ENCODE results near the gene MESD. TPM values are rescaled to one million over a fixed set of nuclear protein-coding genes. Genes with fewer than 3 reads are reported as not detected.
A peak's percentile ranks its signal among the peaks of the same experiment; 100 is the strongest.

The MESD gene
- total and polyA plus RNA-seq, 12 donors, result 13.2 to 56.1 (median 25.6) TPM

DNA sequence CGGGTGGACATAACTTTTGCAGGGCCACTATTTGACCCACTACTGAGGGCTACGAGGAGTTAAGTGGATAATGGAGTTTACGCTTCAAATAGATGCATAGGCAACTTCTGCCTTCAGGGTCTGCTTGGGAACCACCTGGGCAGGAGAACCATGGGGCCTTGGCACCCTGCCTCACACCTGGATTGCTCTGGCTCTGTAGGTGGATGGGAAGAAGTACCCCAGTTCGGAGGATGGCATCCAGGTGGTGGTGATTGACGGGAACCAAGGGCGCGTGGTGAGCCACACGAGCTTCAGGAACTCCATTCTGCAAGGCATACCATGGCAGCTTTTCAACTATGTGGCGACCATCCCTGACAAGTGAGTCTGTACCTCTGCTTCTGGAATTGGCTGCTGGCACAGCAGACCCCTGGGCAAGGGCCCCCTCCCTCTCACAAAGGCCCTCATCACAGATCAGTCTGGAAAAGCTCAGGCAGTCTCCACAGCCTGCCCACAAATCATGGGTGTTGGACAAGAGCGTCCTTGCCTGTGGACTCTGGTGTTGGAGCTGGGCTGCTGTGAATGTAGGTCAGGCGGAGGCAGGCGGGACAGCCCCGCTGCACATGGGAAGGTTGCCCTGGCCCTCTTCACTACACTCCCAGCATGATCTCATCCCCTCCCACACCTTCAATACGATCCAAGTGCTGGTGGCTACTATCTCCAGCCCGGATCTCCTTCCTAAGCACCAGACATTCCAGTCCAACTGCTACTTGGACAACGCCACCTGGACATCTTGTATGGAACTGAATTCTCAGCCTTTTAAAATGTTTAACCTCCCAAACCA lies 46.7 kb downstream of the MESD start:
- Histone ChIP-seq H3K4me3 (no peak overlapping the region), H3K27me3 (no peaks in the 10 kb centered on the region), H3K27ac (no peak overlapping the region), H3K36me3 (replicated peaks in 1 of 2) (peaks cover 0 to 34% of the 10 kb centered on the region in 2 donors), H3K4me1 (replicated peaks in 1 of 2) (no peaks in the 10 kb centered on the region), H3K9me3 (replicated peaks in 1 of 3) (no peaks in the 10 kb centered on the region)
- intact Hi-C loops (cut with DNase I), result no loop called here
- peak in 2 of 7 donors; percentile 15 to 23 for DNase-seq
- WGBS, 4 donors, result 86 to 95% (median 91%) methylated on average over 10 to 16 of the region's 16 CpGs
- no peak for TF ChIP-seq POLR2A (IDR thresholded peaks at IDR 0.05)
- TF ChIP-seq, protein P1, sequence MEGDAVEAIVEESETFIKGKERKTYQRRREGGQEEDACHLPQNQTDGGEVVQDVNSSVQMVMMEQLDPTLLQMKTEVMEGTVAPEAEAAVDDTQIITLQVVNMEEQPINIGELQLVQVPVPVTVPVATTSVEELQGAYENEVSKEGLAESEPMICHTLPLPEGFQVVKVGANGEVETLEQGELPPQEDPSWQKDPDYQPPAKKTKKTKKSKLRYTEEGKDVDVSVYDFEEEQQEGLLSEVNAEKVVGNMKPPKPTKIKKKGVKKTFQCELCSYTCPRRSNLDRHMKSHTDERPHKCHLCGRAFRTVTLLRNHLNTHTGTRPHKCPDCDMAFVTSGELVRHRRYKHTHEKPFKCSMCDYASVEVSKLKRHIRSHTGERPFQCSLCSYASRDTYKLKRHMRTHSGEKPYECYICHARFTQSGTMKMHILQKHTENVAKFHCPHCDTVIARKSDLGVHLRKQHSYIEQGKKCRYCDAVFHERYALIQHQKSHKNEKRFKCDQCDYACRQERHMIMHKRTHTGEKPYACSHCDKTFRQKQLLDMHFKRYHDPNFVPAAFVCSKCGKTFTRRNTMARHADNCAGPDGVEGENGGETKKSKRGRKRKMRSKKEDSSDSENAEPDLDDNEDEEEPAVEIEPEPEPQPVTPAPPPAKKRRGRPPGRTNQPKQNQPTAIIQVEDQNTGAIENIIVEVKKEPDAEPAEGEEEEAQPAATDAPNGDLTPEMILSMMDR (IDR thresholded peaks at IDR 0.05), result no peak

DNA sequence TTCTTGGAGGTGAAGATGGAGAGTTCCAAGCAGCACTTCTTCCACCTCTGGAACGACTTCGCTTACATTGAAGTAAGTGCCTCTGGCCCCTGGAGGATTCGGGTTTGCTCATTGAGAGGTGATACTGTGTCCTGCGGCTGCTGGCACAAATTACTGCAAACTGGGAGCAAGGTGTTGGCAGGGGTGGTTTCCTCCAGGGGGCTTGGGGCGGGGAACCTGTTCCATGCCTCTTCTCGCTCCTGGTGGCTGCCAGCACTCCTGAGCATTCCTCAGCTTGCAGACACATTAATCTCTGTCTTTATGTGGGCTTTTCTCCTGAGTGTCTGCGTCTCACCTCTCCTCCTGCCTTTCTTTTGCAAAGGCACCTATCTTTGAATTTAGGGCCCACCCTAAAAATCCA lies 47.4 kb downstream of the MESD start:
- intact Hi-C loops (cut with DNase I), result no loop called here
- Histone ChIP-seq H3K4me3 (no peak overlapping the region), H3K9me3 (replicated peaks in 1 of 3) (no peaks in the 10 kb centered on the region), H3K36me3 (replicated peaks in 1 of 2) (peaks cover 0 to 27% of the 10 kb centered on the region in 2 donors), H3K4me1 (replicated peaks in 1 of 2) (no peaks in the 10 kb centered on the region), H3K27me3 (no peaks in the 10 kb centered on the region), H3K27ac (no peak overlapping the region)
- peak in 1 of 7 donors; percentile 9 for DNase-seq
- no peak for TF ChIP-seq POLR2A (IDR thresholded peaks at IDR 0.05)
- TF ChIP-seq, protein P1 (IDR thresholded peaks at IDR 0.05), result no peak
- 84 to 89% (median 85%) methylated on average over 6 to 7 of the region's 7 CpGs for WGBS, 4 donors

DNA sequence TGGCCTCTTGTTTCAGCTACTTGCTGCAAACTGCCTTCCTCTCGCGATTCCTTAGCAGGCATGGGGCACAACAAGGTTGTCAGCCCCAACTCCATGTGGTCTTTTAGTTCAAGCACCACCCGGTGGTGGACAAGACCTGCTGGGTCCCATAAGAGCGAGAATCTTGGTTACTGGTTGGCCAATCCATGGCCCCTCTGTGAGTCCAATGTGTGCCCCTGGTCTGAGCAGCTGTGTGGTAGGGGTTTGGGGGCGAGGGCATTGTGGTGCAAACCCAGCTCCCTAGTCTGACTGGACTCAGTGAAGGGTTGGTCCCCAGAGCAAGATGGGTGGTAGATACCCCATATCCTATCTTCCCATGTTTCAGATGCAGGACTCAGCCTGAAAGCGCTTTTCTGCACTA lies 48.8 kb downstream of the MESD start:
- H3K4me1 ChIP-seq (replicated peaks in 1 of 2), result no peaks in the 10 kb centered on the region
- 96 to 100% (median 97%) methylated on average over 5 to 6 of the region's 6 CpGs for WGBS, 4 donors
- peak in 1 of 7 donors; percentile 29 for DNase-seq
- no peaks in the 10 kb centered on the region for H3K9me3 ChIP-seq (replicated peaks in 1 of 3)
- H3K27me3 ChIP-seq, result no peaks in the 10 kb centered on the region
- peaks cover 0 to 16% of the 10 kb centered on the region in 2 donors for H3K36me3 ChIP-seq (replicated peaks in 1 of 2)
- H3K27ac ChIP-seq, result no peak overlapping the region
- TF ChIP-seq, protein P1 (IDR thresholded peaks at IDR 0.05), result no peak
- TF ChIP-seq POLR2A (IDR thresholded peaks at IDR 0.05), result no peak
- H3K4me3 ChIP-seq, result no peak overlapping the region
- intact Hi-C loops (cut with DNase I), result no loop called here

DNA sequence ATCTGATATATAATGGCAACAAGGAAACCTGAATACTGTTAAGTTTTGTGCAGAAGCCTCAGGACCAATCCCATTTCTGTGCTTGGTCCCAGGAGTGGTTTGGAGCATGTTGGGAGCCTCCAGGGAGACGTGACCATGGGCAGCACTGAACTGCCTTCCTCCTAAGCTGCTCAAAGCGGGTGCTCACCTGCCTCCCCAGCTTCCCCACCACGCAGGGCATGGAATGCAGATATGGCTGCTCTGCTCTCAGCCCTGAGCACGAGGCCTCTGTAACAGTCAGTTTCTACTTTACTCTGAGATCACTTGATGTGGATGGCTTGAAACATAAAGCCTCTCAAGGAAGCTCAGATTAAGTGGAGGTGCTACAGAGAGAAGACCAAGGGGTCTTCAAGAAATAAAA lies 49.3 kb downstream of the MESD start:
- Histone ChIP-seq H3K4me3 (no peak overlapping the region), H3K9me3 (replicated peaks in 1 of 3) (no peaks in the 10 kb centered on the region), H3K27me3 (no peaks in the 10 kb centered on the region), H3K36me3 (replicated peaks in 1 of 2) (peaks cover 0 to 16% of the 10 kb centered on the region in 2 donors), H3K27ac (no peak overlapping the region), H3K4me1 (replicated peaks in 1 of 2) (no peaks in the 10 kb centered on the region)
- 95 to 100% (median 96%) methylated on average over 1 to 4 of the region's 4 CpGs for WGBS, 4 donors
- TF ChIP-seq POLR2A (IDR thresholded peaks at IDR 0.05), result no peak
- TF ChIP-seq, protein P1 (IDR thresholded peaks at IDR 0.05), result no peak
- no peak for DNase-seq
- intact Hi-C loops (cut with DNase I), result no loop called here
